Measurements from ENCODE around the gene SHROOM3.
A peak's percentile ranks its signal among the peaks of the same experiment; 100 is the strongest.
"Not testable (repeated sequence)": the region's sequence is repeated elsewhere in the genome, so short reads cannot be mapped to it uniquely, and the experiment has no call there.

SHROOM3 gene

DNA sequence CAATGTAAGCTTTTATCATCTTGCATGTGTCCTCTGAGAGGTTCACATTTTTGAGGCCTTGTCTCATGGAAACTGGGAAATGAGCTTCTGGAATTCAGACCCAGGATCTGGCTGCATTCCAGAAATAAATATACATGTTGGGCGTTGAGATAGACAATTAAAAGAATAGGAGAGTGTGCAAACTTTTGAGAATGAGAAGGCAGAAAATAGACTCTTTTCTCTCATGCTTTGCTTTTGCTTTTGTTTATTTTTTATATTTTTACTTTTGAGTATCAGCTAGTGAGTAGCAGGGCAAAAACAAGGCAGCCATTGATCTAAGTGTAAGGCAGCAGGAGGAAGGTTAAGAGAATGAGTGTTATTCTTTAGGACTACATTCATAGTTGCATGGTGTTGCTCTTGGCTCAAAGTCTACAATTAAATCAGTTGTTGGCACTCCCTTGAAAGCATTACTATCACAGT, 12.4 kb downstream of the SHROOM3 start:
- no peak for DNase-seq

GRCh38 chr4:76448211-76448610, 13.2 kb downstream of the SHROOM3 start:
- no peak for DNase-seq

DNA sequence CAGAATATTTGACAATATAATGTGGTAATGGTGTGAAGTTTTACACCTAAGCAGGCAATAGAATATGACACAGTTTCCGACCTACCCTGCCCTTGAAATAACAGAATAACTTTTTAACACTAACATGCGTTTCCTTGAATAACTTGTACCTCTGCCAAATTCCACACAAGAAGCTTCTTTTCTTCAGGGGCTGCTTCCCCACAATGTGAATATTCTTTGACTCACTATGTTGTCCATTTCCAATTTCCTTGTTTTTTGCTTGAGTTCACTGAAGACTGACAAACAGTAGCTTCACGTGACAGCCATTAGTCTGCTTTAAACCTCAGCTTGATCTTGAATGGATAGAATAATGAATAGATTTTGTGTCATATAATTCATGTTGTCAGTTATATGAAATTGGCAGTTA, 14.3 kb downstream of the SHROOM3 start:
- DNase-seq = no peak

- no peak for DNase-seq
These were observed 14.8 kb downstream of the SHROOM3 start for GRCh38 chr4:76449833-76450232.

DNA sequence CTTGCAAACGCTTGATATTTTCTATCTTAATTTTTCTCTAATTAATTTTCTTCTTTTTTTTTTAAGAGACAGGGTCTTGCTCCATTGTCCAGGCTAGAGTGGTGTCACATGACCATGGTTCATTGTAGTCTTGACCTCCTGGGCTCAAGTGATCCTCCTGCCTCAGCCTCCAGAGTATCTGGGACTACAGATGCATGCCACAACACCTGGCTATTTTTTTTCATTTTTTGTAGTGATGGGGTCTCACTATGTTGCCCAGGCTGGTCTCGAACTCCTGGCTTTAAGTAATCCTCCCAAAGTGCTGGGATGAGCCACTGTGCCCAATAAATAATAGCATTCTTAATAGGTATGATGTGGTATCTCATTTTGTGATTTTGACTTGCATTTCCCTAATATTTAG, 18.2 kb downstream of the SHROOM3 start:
- no peak for DNase-seq

GRCh38 chr4:76454073-76454472, 19.0 kb downstream of the SHROOM3 start:
- not testable (repeated sequence) for DNase-seq

GRCh38 chr4:76457885-76458284, 22.9 kb downstream of the SHROOM3 start:
- no peak for DNase-seq

- no peak for DNase-seq
These were observed 23.3 kb downstream of the SHROOM3 start for GRCh38 chr4:76458297-76458696.

DNA sequence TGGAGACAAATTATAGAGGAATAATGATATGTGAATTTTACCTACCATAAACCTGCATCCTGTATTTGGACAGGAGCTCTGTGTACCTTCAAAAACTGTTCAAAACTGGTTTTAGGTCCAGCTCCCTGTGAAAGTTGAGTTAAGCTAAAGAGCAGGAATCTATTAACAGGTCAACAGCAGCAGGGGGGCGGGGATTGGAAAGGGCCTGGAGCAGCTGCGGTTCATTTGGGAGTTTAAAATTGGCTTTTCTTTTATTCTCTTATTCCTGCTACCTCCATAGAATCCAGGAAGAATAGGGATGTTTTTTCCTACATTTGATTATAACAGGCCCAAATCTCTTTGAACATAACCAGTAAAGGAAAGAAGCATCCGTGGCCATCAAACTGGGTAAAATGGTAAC, 23.8 kb downstream of the SHROOM3 start:
- DNase-seq = no peak

- no peak for DNase-seq
These were observed 24.3 kb downstream of the SHROOM3 start for GRCh38 chr4:76459291-76459723.

DNA sequence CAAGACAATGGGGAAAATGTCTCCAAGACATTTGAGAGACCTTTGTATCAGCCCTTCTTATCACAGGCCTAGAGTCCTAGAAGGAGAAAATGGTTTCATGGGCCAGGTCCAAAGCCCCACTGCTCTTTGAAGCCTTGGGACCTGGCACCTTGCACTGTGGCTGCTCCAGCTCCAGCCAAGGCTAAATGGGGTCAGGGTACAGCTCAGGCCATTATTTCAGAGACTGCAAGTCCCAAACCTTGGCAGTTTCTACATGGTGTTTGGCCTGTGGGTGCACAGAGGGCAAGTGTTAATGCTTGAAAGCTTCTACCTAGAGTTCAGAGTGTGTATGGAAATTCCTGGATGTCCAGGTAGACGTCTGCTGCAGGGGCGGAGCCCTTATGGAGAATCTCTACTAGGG, 28.5 kb downstream of the SHROOM3 start:
- DNase-seq = no peak

GRCh38 chr4:76470064-76470463, 35.0 kb downstream of the SHROOM3 start:
- no peak for DNase-seq

GRCh38 chr4:76470532-76470931, 35.5 kb downstream of the SHROOM3 start:
- no peak for DNase-seq

- DNase-seq = no peak
These were observed 41.5 kb downstream of the SHROOM3 start for GRCh38 chr4:76476571-76476970.

- DNase-seq = no peak
These were observed 49.6 kb downstream of the SHROOM3 start for GRCh38 chr4:76484654-76485053.

DNA sequence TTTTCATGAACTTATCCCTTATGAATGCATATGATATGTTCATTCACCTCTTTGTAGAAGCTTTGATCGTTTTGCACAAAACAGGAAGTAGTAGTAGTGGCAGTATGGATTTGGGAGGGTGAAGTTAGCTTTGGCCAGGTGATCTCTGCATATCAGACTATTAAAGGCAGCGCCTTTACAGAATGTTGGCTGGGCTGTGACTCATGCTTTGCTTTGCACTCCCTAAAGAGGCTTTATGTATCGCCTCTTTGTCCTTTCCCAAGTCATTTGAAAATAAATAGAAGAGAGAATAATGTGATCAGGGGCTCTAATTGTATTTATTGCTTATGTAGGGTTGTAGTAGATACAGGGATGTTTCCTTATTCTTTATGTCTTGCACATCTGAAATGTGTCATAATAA, 50.4 kb downstream of the SHROOM3 start:
- no peak for DNase-seq

DNA sequence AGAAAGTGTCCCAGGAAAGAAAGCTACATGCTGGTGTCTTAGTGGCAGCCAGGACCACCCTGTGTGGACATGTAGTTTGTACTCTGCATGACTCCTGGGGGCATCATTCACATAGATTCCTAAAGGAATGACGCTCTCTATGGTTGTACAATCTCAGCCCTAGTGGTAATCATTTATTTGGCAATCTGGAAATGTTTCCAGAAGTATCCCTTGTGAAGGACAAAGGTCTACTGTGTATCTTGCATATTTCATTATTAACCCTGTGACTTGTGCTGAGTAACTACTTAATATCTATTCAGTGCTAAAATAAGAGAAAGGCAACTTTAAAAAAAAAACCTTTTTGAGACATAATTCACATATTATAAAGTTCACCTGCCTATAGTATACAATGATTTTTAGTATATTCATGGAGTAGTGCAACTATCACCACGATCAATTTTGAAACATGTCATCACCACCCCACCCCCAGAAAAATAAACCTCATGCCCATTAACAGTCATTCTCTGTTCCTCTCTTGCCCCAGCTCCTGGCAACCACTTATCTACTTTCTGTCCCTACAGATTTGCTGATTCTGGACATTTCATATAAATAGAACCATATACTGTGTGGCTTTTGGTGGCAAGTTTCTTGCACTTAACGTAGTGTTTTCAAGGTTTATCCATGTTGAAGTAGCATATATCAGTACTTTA, 51.7 kb downstream of the SHROOM3 start:
- DNase-seq = no peak

GRCh38 chr4:76487621-76488020, 52.6 kb downstream of the SHROOM3 start:
- DNase-seq = no peak

DNA sequence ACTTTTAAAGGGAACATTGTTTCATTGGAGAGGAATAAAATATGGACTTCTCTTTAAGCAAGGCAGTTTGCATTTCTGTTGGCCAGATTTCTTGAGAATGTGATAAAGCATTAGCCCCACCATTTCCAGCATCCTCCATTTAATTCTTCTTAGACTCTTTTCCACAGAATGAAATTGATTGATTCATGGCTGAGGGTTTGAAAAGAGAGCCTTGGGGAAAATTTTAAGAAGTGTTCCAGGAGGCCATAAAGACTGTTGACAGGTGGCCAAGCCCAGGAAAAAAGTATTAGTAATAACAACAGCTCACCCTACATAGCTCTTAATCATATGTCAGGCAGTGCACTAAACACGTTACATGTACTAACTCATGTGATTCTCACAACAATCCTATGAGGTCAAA, 53.4 kb downstream of the SHROOM3 start:
- no peak for DNase-seq

DNA sequence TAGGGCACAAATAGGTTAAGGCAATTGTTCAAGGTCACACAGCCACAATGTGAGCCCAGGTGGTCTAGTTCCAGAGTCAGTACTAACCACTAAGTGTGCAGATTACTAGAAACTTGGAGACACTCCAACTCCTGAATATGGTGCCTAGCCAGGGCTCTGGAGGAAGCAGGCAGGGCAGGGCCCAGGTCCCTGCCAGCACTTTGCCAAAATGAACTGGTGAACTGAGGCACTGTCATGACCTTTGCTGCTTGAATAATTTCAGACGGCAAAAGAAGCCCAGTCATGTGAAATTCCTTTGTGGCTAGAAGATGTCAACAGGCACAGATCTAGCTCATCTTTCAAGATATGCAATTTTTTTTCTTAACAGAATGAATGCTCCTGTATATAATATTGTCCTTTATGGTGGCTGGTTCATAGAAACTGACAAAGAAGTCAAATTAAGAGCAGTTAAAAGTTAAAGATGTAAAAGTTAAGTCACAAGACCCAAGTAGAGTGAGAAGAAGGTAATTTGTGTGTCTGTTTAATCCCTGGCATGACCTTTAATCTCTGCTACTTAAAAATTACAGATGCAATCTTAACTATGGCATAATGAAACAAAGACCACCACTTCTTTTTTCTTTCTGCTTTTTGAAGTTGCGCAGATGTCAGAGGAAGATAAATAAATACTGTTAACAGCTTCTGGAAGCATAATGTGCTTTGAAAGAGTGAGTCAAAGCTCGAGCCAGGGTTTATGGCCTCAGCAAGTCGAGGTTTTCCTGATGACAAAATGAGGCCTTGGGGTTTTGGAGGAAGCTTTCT, 54.1 kb downstream of the SHROOM3 start:
- DNase-seq = peak in 1 of 2 experiments; percentile 1

DNA sequence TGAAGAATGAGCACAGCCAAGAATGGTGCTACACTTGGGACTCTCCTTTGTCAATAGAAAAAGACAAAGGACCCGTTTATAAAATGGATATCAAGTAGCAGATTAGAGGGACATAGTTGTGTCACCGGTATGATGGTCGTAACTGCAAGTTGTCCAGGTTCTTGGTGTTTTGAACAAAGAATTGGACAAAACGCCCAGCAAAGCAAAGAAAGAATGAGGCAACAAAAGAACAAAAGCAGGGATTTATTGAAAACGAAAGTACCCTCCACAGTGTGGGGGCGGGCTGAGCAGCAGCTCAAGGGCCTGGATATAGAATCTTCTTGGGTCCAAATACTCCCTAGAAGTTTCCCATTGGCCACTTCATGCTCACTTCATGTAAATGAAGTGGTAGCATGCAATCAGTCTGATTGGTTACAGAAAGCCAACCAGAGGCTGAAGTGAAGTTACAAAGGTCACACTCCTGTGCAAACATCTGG, 54.7 kb downstream of the SHROOM3 start:
- no peak for DNase-seq

- DNase-seq = no peak
These were observed 57.0 kb downstream of the SHROOM3 start for GRCh38 chr4:76492055-76492454.

GRCh38 chr4:76494243-76494642, 59.2 kb downstream of the SHROOM3 start:
- no peak for DNase-seq

- DNase-seq = no peak
These were observed 60.0 kb downstream of the SHROOM3 start for GRCh38 chr4:76494871-76495590.

Measured in NCI-H446 (cell line).